ENCODE results near the gene CACNA2D4.

GRCh38 chr12:1812650-1813302 is 105.7 kb downstream of the CACNA2D4 start:
- no peak for TF ChIP-seq EZH2 (IDR thresholded peaks at IDR 0.05; ENCODE audit: low read length, unreplicated experiment)
- no peak for TF ChIP-seq CTCF (conservative IDR thresholded peaks at IDR 0.05; ENCODE audit: low read depth, low read length)
